SK-N-SH (cell line): ENCODE results near the gene HILPDA.

ENCODE experiments used
- FOSL2 ChIP-seq: IDR thresholded peaks from 2 replicates; pipeline ENCODE4 v1.4.0; 2012; ENCODE audit warnings: low read depth, mild to moderate bottlenecking, moderate library complexity, borderline replicate concordance
- MAX ChIP-seq: IDR thresholded peaks from 2 replicates; pipeline ENCODE4 v1.4.0; 2012; ENCODE audit warnings: low read depth
- POLR2AphosphoS5 ChIP-seq: IDR thresholded peaks from 2 replicates; pipeline ENCODE4 v1.6.1; 2012; ENCODE audit warnings: low read depth, low read length
- TF ChIP-seq, protein P1 (sequence below): fragments of 200-600 bp; sonication (generic); IDR thresholded peaks from 2 replicates; pipeline ENCODE4 v1.6.1; 2017; ENCODE audit warnings: antibody characterized with exemption, mild to moderate bottlenecking, moderate library complexity

- no peak for TF ChIP-seq MAX
- no peak for TF ChIP-seq POLR2AphosphoS5
- TF ChIP-seq, protein P1, sequence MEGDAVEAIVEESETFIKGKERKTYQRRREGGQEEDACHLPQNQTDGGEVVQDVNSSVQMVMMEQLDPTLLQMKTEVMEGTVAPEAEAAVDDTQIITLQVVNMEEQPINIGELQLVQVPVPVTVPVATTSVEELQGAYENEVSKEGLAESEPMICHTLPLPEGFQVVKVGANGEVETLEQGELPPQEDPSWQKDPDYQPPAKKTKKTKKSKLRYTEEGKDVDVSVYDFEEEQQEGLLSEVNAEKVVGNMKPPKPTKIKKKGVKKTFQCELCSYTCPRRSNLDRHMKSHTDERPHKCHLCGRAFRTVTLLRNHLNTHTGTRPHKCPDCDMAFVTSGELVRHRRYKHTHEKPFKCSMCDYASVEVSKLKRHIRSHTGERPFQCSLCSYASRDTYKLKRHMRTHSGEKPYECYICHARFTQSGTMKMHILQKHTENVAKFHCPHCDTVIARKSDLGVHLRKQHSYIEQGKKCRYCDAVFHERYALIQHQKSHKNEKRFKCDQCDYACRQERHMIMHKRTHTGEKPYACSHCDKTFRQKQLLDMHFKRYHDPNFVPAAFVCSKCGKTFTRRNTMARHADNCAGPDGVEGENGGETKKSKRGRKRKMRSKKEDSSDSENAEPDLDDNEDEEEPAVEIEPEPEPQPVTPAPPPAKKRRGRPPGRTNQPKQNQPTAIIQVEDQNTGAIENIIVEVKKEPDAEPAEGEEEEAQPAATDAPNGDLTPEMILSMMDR, result no peak
- no peak for TF ChIP-seq FOSL2
Observed at GRCh38 chr7:128407751-128408708, 47.6 kb upstream of the HILPDA start.
